HG02885 (cell line): ENCODE measurements around the gene SMIM35.

Source experiments
- ATAC-seq: cut with Tn5 transposase; IDR thresholded peaks from one replicate; pipeline ENCODE4 v1.9.1; 2021; ENCODE audit warnings: mild to moderate bottlenecking; ENCODE audit not compliant: unreplicated experiment, poor library complexity

SMIM35 gene

DNA sequence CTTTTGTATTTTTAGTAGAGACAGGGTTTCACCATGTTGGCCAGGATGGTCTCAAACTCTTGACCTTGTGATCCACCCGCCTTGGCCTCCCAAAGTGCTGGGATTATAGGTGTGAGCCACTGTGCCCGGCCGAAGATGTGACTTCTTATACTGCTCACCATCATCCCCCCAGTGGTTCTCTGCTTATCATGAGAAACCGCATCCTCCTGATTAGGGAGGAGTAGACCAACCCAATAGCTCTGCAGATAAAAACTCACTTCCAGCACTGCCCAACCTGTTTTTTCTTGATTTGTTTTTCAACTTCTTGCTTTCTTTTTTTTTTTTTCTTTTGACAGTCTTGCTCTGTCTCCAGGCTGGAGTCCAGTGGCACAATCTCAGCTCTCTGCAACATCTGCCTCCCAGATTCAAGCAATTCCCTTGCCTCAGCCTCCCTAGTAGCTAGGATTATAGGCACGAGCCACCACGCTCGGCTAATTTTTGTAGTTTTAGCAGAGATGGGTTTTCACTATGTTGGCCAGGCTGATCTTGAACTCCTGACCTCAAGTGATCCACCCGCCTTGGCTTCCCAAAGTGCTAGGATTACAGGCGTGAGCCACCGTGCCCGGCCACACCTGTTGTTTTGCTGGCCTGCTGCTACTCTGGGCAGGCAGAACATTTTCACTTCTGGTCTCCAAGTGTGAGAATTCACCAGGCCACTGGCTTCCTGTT, 79.0 kb downstream of the SMIM35 start:
- peak; percentile 39 for ATAC-seq

DNA sequence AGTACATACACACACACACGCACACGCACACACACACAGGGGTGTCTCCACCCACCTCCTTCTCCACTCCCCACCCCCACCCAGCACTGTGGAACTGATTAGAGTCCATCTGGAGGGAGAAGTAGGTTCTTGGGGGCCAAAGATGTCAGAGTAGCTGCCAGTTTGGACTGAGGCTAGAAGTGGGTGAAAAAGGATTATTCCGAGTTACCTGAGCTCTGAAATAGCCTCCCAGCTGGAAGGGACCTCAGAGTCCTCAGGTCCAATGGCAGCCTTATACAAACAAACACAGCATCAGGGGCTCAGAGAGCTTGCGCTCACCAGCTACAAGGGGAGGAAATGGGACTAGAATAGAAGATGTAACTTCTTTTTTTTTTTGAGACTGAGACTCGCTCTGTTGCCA, 79.7 kb downstream of the SMIM35 start:
- ATAC-seq: no peak

DNA sequence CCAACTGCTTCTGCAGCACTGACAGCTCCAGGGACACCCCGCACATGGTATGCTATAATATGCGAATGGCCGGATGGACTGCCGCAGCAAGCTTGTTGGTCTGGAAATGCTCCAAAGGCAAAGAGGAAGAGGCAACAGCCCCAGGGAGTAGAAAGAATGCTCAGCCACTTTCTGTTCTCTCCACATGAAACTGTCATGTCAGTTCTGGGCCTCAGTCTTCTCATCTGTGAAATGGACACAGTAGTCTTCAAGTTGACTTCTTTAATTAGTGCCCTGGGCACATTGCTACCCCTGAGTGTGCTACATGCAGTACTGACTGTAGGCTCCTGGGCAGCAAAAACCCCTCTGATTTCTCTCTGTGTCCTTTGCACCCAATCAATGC, 80.6 kb downstream of the SMIM35 start:
- no peak for ATAC-seq

DNA sequence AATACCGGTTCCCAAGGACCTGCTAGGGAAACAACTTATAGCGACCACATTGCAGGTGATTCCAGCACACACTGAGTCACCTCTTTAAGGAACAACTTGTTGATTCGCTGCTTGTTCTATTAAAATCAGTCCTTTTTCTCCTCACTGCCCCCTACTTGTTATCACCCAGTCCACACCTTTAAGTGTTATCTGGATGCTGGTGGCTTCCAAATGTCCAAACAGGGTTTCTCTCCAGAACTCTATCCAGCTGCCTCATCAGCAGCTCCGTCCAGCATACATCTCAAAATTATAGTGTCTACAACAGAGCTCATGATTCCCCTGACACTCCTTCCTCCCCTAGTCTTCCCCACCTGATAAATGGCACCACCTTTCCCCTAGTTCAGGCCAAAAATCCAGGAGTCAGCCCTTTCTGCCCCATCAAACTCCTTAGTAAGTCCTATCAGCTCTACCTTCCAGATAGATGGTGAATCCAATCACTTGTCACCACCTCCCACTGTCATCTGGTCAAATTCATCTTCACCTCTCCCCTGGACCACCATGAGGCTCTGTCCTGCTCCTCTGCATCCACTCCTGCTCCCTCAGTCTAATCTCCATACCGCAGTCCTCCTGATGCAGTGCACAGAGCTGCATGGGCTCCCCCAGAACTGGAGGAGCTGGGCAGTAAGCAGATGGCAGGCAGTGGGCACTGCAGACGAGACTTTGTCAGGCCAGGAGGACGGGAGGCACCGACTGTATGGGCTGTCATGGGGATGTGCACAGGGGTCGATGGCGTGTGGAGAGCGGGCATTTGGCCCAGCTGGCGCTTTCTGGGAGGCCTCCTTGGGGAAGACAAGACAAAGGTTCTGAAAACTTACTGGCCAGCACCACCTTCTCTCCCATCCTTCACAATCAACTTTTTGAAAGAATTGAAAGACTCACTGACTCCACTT, 81.3 kb downstream of the SMIM35 start:
- no peak for ATAC-seq

DNA sequence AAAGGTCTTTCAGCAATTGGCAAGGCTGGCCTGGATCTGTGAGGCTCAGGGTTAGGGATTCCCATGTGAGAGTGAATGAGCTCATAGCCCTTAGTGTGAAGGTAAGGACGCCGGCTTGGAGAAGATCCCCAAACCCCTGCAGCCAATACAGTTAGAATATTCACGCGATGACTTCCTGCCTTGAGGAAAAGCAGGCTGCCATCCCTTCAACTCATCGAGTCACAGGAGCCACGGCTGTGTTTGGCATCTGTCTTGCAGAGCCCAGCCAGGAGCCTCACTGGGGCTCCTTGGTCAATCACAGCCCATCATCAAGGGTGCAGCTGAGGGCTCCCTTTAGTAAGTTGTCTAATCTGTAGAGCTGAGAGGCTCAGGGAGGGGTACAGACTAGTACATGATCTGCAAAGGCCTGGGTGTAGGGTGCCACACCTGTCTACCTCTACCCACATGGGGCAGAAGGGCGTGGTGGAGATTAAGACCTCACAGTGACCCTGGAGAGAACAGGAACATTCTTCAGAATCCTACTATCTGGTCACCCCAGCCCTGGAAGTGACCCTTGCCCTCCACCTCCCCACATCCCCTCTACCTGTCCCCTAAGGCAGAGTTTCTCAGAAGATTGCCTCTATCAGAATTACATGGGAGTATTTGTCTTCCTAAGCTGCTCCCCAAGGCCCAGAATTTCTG, 82.1 kb downstream of the SMIM35 start:
- ATAC-seq: no peak

DNA sequence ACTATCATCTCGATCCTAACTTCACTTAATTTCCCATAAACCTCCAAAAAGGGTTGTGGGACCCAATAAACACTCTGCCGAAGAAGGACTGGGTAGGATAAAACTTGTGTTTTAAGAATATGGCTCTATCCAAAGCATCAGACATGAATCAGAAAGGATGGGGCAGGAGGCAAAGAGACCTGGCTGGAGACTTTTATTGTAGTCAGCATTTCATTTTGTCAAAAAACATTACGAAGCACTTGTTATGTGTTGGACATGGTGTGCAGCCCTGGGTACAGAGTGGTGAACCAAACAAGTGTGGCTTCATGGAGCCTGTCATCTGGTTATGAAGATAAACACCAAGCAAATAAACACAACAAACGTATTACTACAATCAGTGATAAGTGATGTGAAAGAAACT, 83.3 kb downstream of the SMIM35 start:
- ATAC-seq: no peak

DNA sequence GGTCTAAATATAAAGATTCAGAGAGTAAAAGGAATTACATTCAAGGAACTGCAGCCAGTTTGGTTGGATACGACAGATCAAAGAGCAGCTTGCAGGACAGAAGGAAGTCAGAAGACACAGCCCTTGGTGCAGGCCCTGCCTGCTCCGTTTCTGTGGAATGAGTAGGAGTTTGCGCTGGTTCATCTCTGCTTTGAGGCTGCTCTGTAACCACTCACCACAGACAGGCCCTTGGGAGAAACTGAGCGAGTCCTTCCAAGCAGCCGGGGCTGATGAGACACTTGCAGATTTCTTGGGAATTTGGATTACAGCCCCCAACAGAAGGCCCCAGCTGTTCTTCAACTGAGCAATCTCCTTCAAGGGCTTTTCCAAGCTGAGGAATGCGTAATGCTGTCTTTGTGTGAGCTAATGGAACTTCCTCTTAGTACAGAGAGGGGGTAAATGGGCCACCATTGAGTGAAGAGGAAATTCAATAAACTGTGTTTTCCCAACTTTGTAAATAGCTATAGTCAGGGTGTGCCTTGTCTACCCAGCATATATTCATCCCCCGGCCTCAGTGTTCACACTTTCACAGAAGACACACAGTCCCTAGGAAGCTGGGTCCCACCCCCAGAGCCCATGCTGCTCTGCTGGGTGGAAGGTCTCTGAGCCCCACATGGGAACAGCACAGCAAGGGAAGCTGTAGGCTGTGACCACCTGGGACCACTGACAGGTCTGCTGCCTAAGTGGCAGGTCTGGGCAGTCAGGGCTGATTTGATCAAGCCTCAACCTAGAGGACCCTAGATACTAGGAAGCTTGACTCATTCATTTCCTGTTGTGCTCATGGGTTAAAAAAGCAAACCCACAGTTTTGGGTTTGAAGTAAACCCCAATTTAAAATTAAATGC, 84.0 kb downstream of the SMIM35 start:
- ATAC-seq: no peak

DNA sequence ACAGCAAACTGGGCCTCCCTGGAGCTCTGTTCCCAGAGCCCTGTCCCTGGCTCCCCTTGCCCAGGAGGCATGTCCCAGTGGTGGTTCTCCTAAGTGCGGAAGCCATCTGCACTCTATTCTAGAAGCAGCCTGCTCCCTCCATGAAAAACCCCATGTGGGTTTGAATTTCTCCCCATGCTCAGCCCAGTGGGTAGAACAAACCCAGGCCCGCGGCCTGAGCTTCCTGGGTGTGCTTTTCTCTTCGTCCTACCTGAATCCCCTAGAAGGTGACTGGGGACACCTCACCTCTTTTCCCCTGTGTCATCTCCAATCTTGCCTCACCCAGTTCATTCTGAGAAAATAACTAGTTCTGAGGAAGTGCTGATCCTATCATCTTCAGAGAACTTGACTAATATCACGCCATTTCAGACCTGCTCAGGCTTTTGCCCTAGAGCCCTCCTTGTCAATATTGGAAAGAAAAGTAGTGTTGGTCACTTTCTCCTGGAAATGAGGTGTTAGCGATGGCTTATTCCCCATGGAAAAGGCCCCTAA, 84.7 kb downstream of the SMIM35 start:
- no peak for ATAC-seq

DNA sequence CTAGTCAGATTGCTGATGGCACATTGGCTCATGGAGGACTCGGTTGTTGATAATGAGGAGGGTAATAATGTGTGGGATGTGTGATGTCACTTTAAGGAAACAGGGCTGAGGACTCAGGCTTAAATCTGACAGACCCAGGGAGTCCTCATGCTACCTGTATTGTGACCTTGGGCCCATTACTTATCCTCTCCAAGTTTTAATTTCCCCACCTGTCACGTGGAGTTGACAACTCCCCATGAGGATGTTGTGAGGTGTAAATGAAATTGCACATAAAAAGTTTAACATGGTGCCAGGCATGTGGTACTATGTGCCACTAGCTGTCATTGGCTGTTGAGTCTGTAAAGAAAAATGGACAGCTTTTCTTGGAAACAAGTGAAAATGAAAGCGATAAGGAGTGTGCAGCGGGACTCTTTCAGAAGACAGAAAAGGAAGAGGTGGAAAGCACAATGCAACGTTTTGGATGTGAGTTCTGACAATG, 85.2 kb downstream of the SMIM35 start:
- no peak for ATAC-seq

DNA sequence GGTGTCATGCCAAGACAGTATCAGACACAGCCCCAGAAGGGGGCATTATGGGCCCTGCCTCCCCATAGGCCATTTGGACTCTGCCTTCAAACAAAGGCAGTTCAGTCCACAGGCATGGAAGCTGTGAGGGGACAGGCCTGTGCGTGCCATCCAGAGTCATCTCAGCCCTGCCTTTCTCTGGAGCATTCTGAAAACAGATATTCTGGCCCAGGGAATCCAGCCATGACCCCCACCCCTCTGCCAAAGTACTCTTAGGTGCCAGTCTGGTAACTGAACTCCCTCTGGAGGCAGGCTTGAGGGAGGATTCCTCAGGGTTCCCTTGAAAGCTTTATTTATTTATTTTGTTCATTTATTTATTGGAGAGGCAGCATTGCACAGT, 85.9 kb downstream of the SMIM35 start:
- ATAC-seq: no peak

DNA sequence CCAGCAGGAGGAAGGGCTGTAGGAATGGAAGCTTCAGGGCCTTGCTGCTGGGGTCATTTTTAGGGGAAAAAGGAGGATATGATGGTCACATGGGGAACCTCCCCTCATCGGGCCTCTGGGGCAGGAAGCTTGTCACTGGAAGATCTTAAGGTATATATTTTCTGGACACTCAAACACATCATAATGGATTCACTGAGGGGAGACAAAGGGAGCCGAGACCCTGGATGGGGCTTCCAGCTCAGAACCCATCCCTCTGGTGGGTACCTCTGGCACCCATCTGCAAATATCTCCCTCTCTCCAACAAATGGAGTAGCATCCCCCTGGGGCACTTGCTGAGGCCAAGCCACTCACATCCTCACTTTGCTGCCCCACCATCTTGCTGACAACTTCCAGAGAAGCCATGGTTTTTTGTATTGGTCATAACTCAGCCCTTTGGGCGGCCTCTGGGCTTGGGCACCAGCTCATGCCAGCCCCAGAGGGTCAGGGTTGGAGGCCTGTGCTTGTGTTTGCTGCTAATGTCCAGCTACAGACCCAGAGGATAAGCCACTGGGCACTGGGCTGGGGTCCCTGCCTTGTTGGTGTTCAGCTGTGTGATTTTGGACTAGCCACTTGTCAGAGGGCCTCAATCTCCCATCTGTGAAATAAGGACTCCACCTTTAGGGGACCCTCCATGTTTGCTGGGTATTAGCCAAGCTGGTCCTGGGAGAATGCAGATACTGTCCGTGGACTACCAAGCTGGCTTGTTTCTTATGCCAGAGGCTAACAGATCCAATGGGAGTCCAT, 86.5 kb downstream of the SMIM35 start:
- ATAC-seq: no peak

DNA sequence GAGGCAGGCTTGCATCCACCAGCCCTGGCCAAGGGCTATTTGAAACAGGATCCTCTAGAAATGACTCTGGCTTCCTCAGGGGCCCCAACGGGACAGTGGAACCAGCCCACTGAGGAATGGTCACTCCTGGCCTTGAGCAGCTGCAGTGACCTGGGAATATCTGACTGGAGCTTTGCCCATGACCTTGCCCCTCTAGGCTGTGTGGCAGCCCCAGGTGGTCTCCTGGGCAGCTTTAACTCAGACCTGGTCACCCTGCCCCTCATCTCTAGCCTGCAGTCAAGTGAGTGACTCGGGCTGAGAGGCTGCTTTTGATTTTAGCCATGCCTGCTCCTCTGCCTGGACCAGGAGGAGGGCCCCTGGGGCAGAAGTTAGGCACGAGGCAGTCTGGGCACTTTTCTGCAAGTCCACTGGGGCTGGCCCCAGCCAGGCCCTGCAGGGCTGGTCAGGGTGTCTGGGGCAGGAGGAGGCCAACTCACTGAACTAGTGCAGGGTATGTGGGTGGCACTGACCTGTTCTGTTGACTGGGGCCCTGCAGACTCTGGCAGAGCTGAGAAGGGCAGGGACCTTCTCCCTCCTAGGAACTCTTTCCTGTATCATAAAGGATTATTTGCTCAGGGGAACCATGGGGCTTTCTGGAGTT, 87.3 kb downstream of the SMIM35 start:
- no peak for ATAC-seq

DNA sequence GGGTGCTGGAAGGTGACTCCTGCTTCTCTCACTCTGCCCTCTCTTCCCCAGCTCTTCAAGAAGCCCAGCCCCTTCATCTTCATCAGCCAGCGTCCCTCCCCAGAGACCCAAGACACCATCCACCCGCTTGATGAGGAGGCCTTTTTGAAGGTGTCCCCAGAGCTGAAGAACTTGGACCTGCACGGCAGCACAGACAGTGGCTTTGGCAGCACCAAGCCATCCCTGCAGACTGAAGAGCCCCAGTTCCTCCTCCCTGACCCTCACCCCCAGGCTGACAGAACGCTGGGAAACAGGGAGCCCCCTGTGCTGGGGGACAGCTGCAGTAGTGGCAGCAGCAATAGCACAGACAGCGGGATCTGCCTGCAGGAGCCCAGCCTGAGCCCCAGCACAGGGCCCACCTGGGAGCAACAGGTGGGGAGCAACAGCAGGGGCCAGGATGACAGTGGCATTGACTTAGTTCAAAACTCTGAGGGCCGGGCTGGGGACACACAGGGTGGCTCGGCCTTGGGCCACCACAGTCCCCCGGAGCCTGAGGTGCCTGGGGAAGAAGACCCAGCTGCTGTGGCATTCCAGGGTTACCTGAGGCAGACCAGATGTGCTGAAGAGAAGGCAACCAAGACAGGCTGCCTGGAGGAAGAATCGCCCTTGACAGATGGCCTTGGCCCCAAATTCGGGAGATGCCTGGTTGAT, 88.0 kb downstream of the SMIM35 start:
- no peak for ATAC-seq

DNA sequence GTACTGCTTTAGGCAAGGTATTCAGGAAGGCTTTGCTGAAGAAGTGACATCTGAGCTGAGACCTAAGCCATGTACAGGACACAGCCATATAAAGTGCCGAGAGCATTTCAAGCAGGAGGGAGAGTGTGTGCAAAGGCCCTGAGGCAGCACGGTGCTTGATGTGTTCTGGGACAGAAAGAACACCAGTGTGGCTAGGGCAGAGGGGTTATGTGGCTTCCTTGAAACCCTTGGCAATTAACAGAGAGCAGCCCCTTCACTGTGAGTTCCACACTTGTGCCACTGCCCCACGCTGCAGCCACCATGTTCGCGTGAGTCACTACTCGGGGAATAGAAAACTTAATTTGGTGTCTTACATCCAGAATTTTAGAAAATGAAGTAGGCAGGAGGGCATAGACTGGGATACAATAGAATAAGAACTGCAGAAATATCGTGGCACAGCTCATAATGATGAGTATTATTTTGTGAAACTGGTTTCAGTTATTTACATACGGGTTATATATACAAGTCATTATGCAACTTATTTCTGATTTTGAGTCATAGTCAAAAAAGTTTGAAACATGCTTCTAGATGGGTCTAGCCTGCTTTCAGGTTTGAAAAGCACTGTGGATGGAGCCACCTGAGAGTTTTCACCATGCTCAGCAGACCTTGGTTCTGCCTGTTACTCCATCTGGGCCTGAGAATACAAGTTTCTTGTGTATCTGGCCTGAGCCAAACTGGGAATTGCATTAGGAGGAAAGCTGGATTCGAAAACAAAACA, 88.8 kb downstream of the SMIM35 start:
- peak; percentile 71 for ATAC-seq

DNA sequence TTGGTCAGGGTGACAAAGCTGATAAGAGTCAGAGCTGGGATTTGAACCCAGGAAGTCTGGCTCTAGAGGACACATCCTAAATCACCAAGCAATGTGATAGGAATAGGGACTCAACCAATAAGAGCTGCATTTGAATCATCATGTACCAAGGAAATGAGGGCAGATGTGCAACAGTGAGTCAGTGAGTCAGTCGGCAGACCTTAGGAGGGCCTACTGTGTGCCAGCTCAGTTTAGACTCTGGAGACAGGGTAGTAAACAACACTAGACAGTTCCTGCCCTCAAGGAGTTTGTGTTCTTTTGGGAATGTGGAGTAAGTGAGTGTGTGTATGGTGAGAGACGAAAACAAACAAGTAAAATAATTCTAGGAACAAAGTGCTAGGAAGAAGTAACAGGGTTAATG, 89.4 kb downstream of the SMIM35 start:
- no peak for ATAC-seq

DNA sequence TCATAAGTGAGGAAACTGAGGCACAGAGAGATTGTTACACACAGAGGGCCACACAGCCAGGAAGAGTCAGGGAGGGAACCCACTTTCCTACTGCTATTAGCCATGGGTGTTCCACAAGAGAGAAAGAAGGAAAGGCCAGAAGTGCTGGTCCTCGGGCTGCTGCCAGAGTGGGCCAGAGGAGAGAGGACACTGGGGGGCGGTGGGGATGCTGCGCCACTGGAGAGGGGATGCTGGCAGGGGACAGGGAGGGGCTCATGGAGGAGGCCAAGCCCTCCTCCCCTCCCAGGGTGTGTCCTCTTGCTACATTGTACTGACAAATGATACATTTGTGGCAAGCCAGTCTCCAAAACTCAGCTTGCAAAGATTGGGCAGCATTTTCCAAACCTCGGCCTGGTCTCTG, 90.7 kb downstream of the SMIM35 start:
- ATAC-seq: no peak

DNA sequence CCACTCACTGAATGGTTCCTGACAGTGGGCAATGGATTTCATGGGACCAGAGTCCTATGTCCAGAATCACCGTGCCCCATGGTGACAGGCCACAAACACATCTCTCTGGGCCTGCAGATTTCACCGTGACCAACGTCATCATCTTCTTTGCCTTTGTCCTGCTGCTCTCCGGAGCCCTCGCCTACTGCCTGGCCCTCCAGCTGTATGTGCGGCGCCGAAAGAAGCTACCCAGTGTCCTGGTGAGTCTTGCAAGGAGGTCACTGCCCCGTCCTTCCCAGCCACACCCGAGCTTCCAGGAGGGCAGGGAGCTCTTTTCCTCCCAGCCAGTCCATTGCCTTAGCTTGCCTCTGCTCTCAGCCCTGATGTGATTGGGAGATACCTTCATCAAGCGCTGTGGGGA, 91.3 kb downstream of the SMIM35 start:
- no peak for ATAC-seq
